ENCODE results near the gene PPFIBP2.
A peak's percentile ranks its signal among the peaks of the same experiment; 100 is the strongest.

The PPFIBP2 gene

GRCh38 chr11:7671347-7672215 lies 157.8 kb downstream of the PPFIBP2 start:
- peak; percentile 60 for DNase-seq

- no peak for DNase-seq
Observed at GRCh38 chr11:7672276-7672959, 158.6 kb downstream of the PPFIBP2 start.

GRCh38 chr11:7672960-7673723 lies 159.3 kb downstream of the PPFIBP2 start, which contains the start of gene CYB5R2:
Gene CYB5R2, minus strand, starts transcription at chr11:7673500. Its CDS starts 675 bp downstream, at chr11:7672825.
- peak; percentile 40 for DNase-seq

GRCh38 chr11:7673724-7674434 lies 160.1 kb downstream of the PPFIBP2 start:
- peak; percentile 45 for DNase-seq

- no peak for DNase-seq
Observed at GRCh38 chr11:7675631-7676030, 161.8 kb downstream of the PPFIBP2 start.

- no peak for DNase-seq
Observed at GRCh38 chr11:7677071-7677470, 163.3 kb downstream of the PPFIBP2 start.

GRCh38 chr11:7677796-7678201 lies 164.0 kb downstream of the PPFIBP2 start:
- no peak for DNase-seq

GRCh38 chr11:7683571-7683970 lies 169.8 kb downstream of the PPFIBP2 start:
- no peak for DNase-seq

- no peak for DNase-seq
Observed at GRCh38 chr11:7686761-7687160, 173.0 kb downstream of the PPFIBP2 start.

GRCh38 chr11:7687386-7687785 lies 173.6 kb downstream of the PPFIBP2 start:
- DNase-seq: no peak

- no peak for DNase-seq
Observed at GRCh38 chr11:7688238-7688826, 174.5 kb downstream of the PPFIBP2 start.

- DNase-seq: no peak
Observed at GRCh38 chr11:7689239-7689638, 175.4 kb downstream of the PPFIBP2 start.

- no peak for DNase-seq
Observed at GRCh38 chr11:7690648-7691047, 176.8 kb downstream of the PPFIBP2 start.

- no peak for DNase-seq
Observed at GRCh38 chr11:7691759-7692350, 178.1 kb downstream of the PPFIBP2 start.

- no peak for DNase-seq
Observed at GRCh38 chr11:7692426-7692825, 178.6 kb downstream of the PPFIBP2 start.

- DNase-seq: no peak
Observed at GRCh38 chr11:7694235-7694634, 180.4 kb downstream of the PPFIBP2 start.

- peak; percentile 28 for DNase-seq
Observed at GRCh38 chr11:7696424-7696823, 182.6 kb downstream of the PPFIBP2 start.

All from stimulated activated CD4-positive, alpha-beta T cell treated with anti-CD3 and anti-CD28 coated beads, Interleukin-15, amount 100 ng/mL, for 24 hours (primary cell).